NCI-H187 (cell line): ENCODE results near the gene PCNX1.
"Not testable (repeated sequence)": the region's sequence is repeated elsewhere in the genome, so short reads cannot be mapped to it uniquely, and the experiment has no call there.

Experiments used
- DNase-seq, 2 experiments: peaks; one replicate each; lab custom pipeline; 2025; lab: John Stamatoyannopoulos, UW

The PCNX1 gene

GRCh38 chr14:71013551-71014192 is 106.4 kb downstream of the PCNX1 start:
- no peak for DNase-seq

GRCh38 chr14:71019917-71020316 is 112.7 kb downstream of the PCNX1 start:
- DNase-seq, result not testable (repeated sequence)

GRCh38 chr14:71021347-71022011 is 114.2 kb downstream of the PCNX1 start:
- no peak for DNase-seq

GRCh38 chr14:71022012-71022869 is 115.0 kb downstream of the PCNX1 start:
- DNase-seq, result no peak

- no peak for DNase-seq
Observed at GRCh38 chr14:71022939-71023338, 115.7 kb downstream of the PCNX1 start.

- DNase-seq, result no peak
Observed at GRCh38 chr14:71029236-71029781, 122.0 kb downstream of the PCNX1 start.

GRCh38 chr14:71031000-71031399 is 123.7 kb downstream of the PCNX1 start:
- no peak for DNase-seq

- no peak for DNase-seq
Observed at GRCh38 chr14:71036433-71036832, 129.2 kb downstream of the PCNX1 start.

- no peak for DNase-seq
Observed at GRCh38 chr14:71048393-71048792, 141.1 kb downstream of the PCNX1 start.

GRCh38 chr14:71049435-71050133 is 142.3 kb downstream of the PCNX1 start:
- no peak for DNase-seq

GRCh38 chr14:71050227-71050823 is 143.1 kb downstream of the PCNX1 start:
- no peak for DNase-seq

GRCh38 chr14:71054706-71055105 is 147.4 kb downstream of the PCNX1 start:
- no peak for DNase-seq

GRCh38 chr14:71056168-71056567 is 148.9 kb downstream of the PCNX1 start:
- no peak for DNase-seq

- no peak for DNase-seq
Observed at GRCh38 chr14:71060274-71060673, 153.0 kb downstream of the PCNX1 start.

GRCh38 chr14:71060825-71061455 is 153.7 kb downstream of the PCNX1 start:
- DNase-seq, result no peak

- DNase-seq, result no peak
Observed at GRCh38 chr14:71061458-71061857, 154.2 kb downstream of the PCNX1 start.

GRCh38 chr14:71062581-71063303 is 155.5 kb downstream of the PCNX1 start:
- no peak for DNase-seq

GRCh38 chr14:71063351-71063750 is 156.1 kb downstream of the PCNX1 start:
- no peak for DNase-seq

- DNase-seq, result not testable (repeated sequence)
Observed at GRCh38 chr14:71064747-71065146, 157.5 kb downstream of the PCNX1 start.

GRCh38 chr14:71070169-71070568 is 162.9 kb downstream of the PCNX1 start:
- no peak for DNase-seq
